ENCODE results near the gene PTMS. TPM values are rescaled to one million over a fixed set of nuclear protein-coding genes. Genes with fewer than 3 reads are reported as not detected.

PTMS gene
- total and polyA plus RNA-seq, 2 of the 13 experiments (the other 11 are each of a cell fraction or from before 2014, with no cell fraction given), result 40.5 to 82.4 TPM

- no peak for TF ChIP-seq SNAPC4 (CRISPR knock-in tag; IDR thresholded peaks at IDR 0.05)
- no peak for TF ChIP-seq ZNF557 (CRISPR knock-in tag; IDR thresholded peaks at IDR 0.05)
- peak; percentile 93 for TF ChIP-seq ZNF430 (CRISPR knock-in tag; IDR thresholded peaks at IDR 0.05)
- TF ChIP-seq ZNF780A (CRISPR knock-in tag; IDR thresholded peaks at IDR 0.05), result no peak
- TF ChIP-seq ZNF619 (CRISPR knock-in tag; IDR thresholded peaks at IDR 0.05), result no peak; the same call in 1 of the 2 replicates
- TF ChIP-seq ZNF275 (CRISPR knock-in tag; IDR thresholded peaks at IDR 0.05; ENCODE audit: borderline replicate concordance), result no peak
- TF ChIP-seq ZNF24 (IDR thresholded peaks at IDR 0.05), result no peak
- TF ChIP-seq EP300 (IDR thresholded peaks at IDR 0.05; ENCODE audit: low read depth in 2 of 2, low read length in 2 of 2), result peak in 1 of 2 experiments; percentile 78; a peak in 2 of 4 replicates
- TF ChIP-seq EP300 (CRISPR knock-in tag; IDR thresholded peaks at IDR 0.05; ENCODE audit: borderline replicate concordance), result peak; percentile 70
- TF ChIP-seq HNRNPK (IDR thresholded peaks at IDR 0.05; ENCODE audit: low read depth, low read length, poor library complexity, severe bottlenecking), result no peak
- TF ChIP-seq ZBTB1 (CRISPR knock-in tag; IDR thresholded peaks at IDR 0.05; ENCODE audit: borderline replicate concordance), result no peak
- TF ChIP-seq ZNF720 (CRISPR knock-in tag; IDR thresholded peaks at IDR 0.05), result no peak
- no peak; the same call in 1 of the 2 replicates for TF ChIP-seq CBFB (CRISPR knock-in tag; IDR thresholded peaks at IDR 0.05)
- TF ChIP-seq ZBTB34 (CRISPR knock-in tag; IDR thresholded peaks at IDR 0.05), result no peak
- no peak for TF ChIP-seq FOSL1 (CRISPR knock-in tag; IDR thresholded peaks at IDR 0.05; ENCODE audit: borderline replicate concordance)
- TF ChIP-seq TEAD2 (CRISPR knock-in tag; IDR thresholded peaks at IDR 0.05), result no peak
- peak; percentile 93 for TF ChIP-seq HDAC2 (CRISPR knock-in tag; IDR thresholded peaks at IDR 0.05)
- TF ChIP-seq HOXA9 (CRISPR knock-in tag; IDR thresholded peaks at IDR 0.05; ENCODE audit: borderline replicate concordance), result 0 out of 2 replicates have a peak, but pooled peaks have one; percentile 79
- TF ChIP-seq IKZF5 (CRISPR knock-in tag; IDR thresholded peaks at IDR 0.05), result peak; percentile 38; the same call in 1 of the 2 replicates
- TF ChIP-seq YY1 (IDR thresholded peaks at IDR 0.05; ENCODE audit: insufficient read depth, insufficient replicate concordance, low read depth, low read length), result no peak
- no peak for TF ChIP-seq SCMH1 (CRISPR knock-in tag; IDR thresholded peaks at IDR 0.05; ENCODE audit: borderline replicate concordance)
These were observed 26.5 kb downstream of the PTMS start (continued) for GRCh38 chr12:6792522-6793201.

Measured in HepG2 (cell line).